ENCODE measurements around the gene KRAS.

DNA sequence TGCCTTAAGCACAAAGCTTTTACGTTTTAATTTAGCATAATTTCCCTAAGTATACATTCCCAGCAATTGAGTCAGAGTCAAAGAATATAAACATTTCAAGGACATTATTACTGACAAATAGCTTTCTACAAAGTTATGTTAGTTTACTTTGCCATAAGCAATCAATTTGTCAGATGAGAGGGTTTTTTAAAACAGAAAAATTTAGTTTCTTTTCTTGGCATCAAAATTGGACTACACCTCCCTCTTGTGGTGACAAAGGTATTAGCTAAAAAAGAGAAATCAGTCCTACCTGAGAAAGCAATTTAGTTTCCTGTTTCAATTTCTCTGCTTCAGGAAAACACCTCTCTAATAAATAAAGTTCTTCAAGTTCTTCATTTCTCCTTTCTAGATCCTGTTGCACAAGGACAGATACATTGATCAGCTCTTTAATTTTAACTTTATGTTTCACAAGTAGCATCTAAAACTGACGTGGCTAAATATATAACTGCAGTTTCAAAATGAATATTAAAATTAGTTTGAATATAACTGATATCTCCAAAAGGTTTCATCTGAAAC is 95.6 kb downstream of the KRAS start:
- TF ChIP-seq POLR2A (IDR thresholded peaks at IDR 0.05; ENCODE audit: low read depth, low read length) = no peak
- no peak for TF ChIP-seq POLR2AphosphoS5 (IDR thresholded peaks at IDR 0.05; ENCODE audit: low read depth, low read length)

All from GM12892 (cell line).